Natural killer cell (primary cell): ENCODE measurements around the gene TAF1B. TPM values are rescaled to one million over a fixed set of nuclear protein-coding genes. Genes with fewer than 3 reads are reported as not detected.

ENCODE experiments used
- ATAC-seq, 3 donors: fragments of 150-1000 bp in 2 of 3; fragments of 200-7000 bp in 1 of 3; cut with Tn5 transposase; 1 replicate in 1 of 3; 2 replicates in 2 of 3; pipeline ENCODE4 v1.10.0; 2021; ENCODE audit warnings: mild to moderate bottlenecking in 2 of 3, moderate library complexity in 2 of 3
- DNase-seq, 2 donors: peaks; one replicate each; pipeline versions ENCODE4 v3.0.0 to v3.0.0-alpha.2; 2013 to 2021; ENCODE audit warnings: mixed read lengths in 1 of 2
- H3K27ac ChIP-seq: one replicate; pipeline ENCODE4 v1.5.1; 2013; ENCODE audit warnings: mild to moderate bottlenecking, low read length
- H3K27me3 ChIP-seq: one replicate; pipeline ENCODE4 v1.6.1; 2013; ENCODE audit warnings: low read length; ENCODE audit not compliant: control insufficient read depth, insufficient read depth
- H3K36me3 ChIP-seq: one replicate; pipeline ENCODE4 v1.6.1; 2013; ENCODE audit warnings: low read length; ENCODE audit not compliant: control insufficient read depth, insufficient read depth
- H3K4me1 ChIP-seq: one replicate; pipeline ENCODE4 v1.6.1; 2013; ENCODE audit warnings: low read length; ENCODE audit not compliant: control insufficient read depth, insufficient read depth
- H3K4me3 ChIP-seq: one replicate; pipeline ENCODE4 v1.5.1; 2013; ENCODE audit warnings: low read length
- H3K9me3 ChIP-seq: one replicate; pipeline ENCODE4 v1.6.1; 2013; ENCODE audit warnings: low read length; ENCODE audit not compliant: control insufficient read depth, insufficient read depth
- H3K27ac Mint-ChIP-seq, 2 donors: one replicate each; pipeline ENCODE4 v1.8.0; 2022; ENCODE audit warnings: mild to moderate bottlenecking in 2 of 2, mixed read lengths in 2 of 2, moderate library complexity in 1 of 2
- H3K27me3 Mint-ChIP-seq, 2 donors: one replicate each; pipeline ENCODE4 v1.8.0; 2022; ENCODE audit warnings: low read depth in 2 of 2, mixed read lengths in 2 of 2
- H3K36me3 Mint-ChIP-seq: one replicate; pipeline ENCODE4 v1.8.0; 2022; ENCODE audit warnings: mixed read lengths
- H3K4me1 Mint-ChIP-seq, 2 donors: one replicate each; pipeline ENCODE4 v1.8.0; 2022; ENCODE audit warnings: mixed read lengths in 2 of 2
- H3K4me3 Mint-ChIP-seq: one replicate; pipeline ENCODE4 v1.8.0; 2022; ENCODE audit warnings: mild to moderate bottlenecking, moderate library complexity, mixed read lengths
- H3K9me3 Mint-ChIP-seq, 2 donors: one replicate each; pipeline ENCODE4 v1.8.0; 2022; ENCODE audit warnings: mixed read lengths in 2 of 2
- WGBS: methylation state at CpG from one replicate; pipeline ENCODE4 v1.1.7; 2013; ENCODE audit warnings: missing lambda C conversion rate; ENCODE audit not compliant: insufficient coverage; 5-methylcytosine and 5-hydroxymethylcytosine counted together
- intact Hi-C: fragments of 100-400 bp; cut with micrococcal nuclease; formaldehyde crosslinking; loops from one replicate; pipeline ENCODE4 v1.14.2; 2022
- total RNA-seq, 4 donors: library from RNA; stranded (reverse); fragments of 120-200 nt in 1 of 4; gene quantifications; one replicate each; pipeline versions ENCODE4 v1.2.3 to v1.2.4, GENCODE V29; 2013 to 2022
- TF ChIP-seq, protein P1 (sequence below): fragments of 200-600 bp; IDR thresholded peaks from one replicate; pipeline ENCODE4 v1.8.0; 2022; ENCODE audit warnings: antibody characterized with exemption

The TAF1B gene
- total RNA-seq, 3 donors from 2014 or later (not counting 1 experiment from before 2014, with no cell fraction given): 24.8 to 40.8 (median 26.8) TPM

DNA sequence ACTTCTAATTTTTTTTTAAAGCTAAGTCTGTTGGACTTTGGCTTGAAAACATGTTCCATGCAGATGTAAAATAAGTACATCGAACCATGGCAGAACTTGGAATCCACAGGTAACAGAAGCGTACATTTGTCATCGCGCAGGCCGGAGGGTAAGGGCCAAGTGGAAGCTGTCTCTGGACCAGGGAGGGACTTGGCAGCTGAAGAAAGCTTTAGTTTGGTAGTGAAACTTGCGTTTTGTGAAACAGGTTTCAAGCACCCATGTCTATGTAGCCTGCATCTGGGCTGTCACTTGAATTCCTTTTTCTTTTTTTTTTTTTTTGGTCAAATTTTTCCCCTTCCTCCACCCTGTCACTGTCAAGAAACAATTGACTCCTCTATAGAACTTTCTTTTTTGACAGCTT is 128.6 kb downstream of the TAF1B start:
- DNase-seq (no peak), ATAC-seq (no peak)
- peaks cover 0 to 4% of the 10 kb centered on the region in 2 donors for H3K4me1 Mint-ChIP-seq
- H3K4me1 ChIP-seq: peaks cover 4% of the 10 kb centered on the region
- no peaks in the 10 kb centered on the region for H3K27me3 Mint-ChIP-seq
- no peak overlapping the region for H3K4me3 ChIP-seq
- H3K27ac Mint-ChIP-seq: no peak overlapping the region
- intact Hi-C loops: no loop called here
- WGBS: 97% methylated on average over 6 of the region's 6 CpGs
- H3K4me3 Mint-ChIP-seq: no peak overlapping the region
- no peaks in the 10 kb centered on the region for H3K36me3 ChIP-seq
- H3K27ac ChIP-seq: no peak overlapping the region
- TF ChIP-seq, protein P1, sequence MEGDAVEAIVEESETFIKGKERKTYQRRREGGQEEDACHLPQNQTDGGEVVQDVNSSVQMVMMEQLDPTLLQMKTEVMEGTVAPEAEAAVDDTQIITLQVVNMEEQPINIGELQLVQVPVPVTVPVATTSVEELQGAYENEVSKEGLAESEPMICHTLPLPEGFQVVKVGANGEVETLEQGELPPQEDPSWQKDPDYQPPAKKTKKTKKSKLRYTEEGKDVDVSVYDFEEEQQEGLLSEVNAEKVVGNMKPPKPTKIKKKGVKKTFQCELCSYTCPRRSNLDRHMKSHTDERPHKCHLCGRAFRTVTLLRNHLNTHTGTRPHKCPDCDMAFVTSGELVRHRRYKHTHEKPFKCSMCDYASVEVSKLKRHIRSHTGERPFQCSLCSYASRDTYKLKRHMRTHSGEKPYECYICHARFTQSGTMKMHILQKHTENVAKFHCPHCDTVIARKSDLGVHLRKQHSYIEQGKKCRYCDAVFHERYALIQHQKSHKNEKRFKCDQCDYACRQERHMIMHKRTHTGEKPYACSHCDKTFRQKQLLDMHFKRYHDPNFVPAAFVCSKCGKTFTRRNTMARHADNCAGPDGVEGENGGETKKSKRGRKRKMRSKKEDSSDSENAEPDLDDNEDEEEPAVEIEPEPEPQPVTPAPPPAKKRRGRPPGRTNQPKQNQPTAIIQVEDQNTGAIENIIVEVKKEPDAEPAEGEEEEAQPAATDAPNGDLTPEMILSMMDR: no peak
- no peaks in the 10 kb centered on the region for H3K27me3 ChIP-seq
- no peaks in the 10 kb centered on the region for H3K9me3 ChIP-seq
- H3K9me3 Mint-ChIP-seq: no peaks in the 10 kb centered on the region
- no peaks in the 10 kb centered on the region for H3K36me3 Mint-ChIP-seq

DNA sequence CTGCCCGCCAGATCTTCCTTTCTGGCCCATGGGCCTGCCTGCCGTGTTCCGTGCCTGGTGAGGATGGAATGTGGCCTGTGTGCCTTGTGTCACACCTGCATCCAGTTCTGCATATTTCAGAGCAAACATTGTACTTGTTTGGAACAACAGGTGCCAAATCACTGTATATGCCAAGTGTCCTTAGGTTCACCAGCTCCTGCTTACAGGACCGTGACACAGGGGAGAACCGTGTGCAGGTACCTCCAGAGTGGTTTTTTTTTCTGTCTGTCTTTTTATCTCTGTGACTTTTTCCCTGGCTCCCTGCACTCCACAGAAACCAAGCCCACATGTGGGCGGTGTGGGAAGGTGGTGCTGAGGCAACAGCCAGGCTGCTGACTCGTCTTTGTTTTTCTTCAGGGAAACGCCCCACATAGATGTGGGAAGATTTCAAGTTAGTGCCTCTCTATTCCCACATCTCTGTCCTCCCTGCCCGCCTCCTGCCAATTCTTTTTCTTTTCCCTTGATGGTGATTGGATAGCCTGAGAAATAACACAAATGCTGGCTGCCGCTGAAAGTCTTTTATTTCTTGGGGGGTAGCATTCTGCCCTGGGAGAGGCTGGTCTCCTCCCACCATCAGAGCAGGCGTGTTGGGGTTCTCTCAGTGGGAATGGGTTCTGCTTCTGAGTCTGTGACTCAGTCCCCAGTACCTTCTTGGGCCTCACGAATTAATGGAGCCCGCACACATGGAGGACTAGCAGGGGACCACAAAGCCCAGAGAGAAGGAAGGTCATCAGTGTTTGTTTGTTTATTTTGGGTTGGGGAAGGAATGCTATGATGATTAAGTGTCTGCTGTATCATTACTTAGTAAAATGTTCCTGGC is 129.6 kb downstream of the TAF1B start:
- TF ChIP-seq, protein P1: no peak
- Histone ChIP-seq H3K4me1 (no peaks in the 10 kb centered on the region), H3K9me3 (no peaks in the 10 kb centered on the region), H3K27me3 (no peaks in the 10 kb centered on the region), H3K36me3 (no peaks in the 10 kb centered on the region), H3K27ac (no peak overlapping the region), H3K4me3 (no peak overlapping the region)
- Mint-ChIP-seq H3K9me3 (no peaks in the 10 kb centered on the region), H3K4me1 (peaks cover 0 to 4% of the 10 kb centered on the region in 2 donors), H3K27me3 (peaks cover 0 to 2% of the 10 kb centered on the region in 2 donors), H3K36me3 (no peaks in the 10 kb centered on the region), H3K4me3 (no peak overlapping the region), H3K27ac (no peak overlapping the region)
- DNase-seq (no peak), ATAC-seq (no peak)
- whole genome bisulfite sequencing: 89% methylated on average over 9 of the region's 13 CpGs
- intact Hi-C loops: no loop called here

DNA sequence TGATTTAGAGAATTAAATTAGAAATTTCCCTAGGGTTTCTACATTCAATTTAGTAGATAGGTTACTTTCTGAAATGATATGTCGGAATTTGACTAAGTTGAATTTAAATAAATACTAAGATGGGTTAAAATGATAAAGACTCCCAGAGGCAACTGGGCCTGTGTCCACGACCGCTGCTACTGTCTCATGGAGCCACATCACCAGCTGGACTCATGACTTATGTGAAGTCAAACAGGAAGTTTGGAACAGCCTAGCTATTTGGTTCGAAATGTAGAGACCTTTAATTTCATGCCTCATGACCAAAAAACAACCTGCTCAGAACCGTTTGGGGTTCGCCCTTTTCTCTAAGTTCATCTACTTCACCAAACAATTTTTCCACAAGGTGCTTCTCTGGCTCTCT is 130.4 kb downstream of the TAF1B start:
- Histone ChIP-seq H3K4me3 (no peak overlapping the region), H3K36me3 (no peaks in the 10 kb centered on the region), H3K4me1 (no peaks in the 10 kb centered on the region), H3K27me3 (no peaks in the 10 kb centered on the region), H3K27ac (no peak overlapping the region), H3K9me3 (no peaks in the 10 kb centered on the region)
- TF ChIP-seq, protein P1: no peak
- no peak overlapping the region for H3K27ac Mint-ChIP-seq
- H3K36me3 Mint-ChIP-seq: no peaks in the 10 kb centered on the region
- WGBS: 87% methylated on average over 5 of the region's 6 CpGs
- ATAC-seq (no peak), DNase-seq (no peak)
- H3K27me3 Mint-ChIP-seq: peaks cover 0 to 8% of the 10 kb centered on the region in 2 donors
- no peaks in the 10 kb centered on the region for H3K9me3 Mint-ChIP-seq
- H3K4me3 Mint-ChIP-seq: no peak overlapping the region
- intact Hi-C loops: no loop called here
- H3K4me1 Mint-ChIP-seq: no peaks in the 10 kb centered on the region
